Measurements from ENCODE around the gene KRTAP2-2.
"Not testable (repeated sequence)": the region's sequence is repeated elsewhere in the genome, so short reads cannot be mapped to it uniquely, and the experiment has no call there.

KRTAP2-2 gene

DNA sequence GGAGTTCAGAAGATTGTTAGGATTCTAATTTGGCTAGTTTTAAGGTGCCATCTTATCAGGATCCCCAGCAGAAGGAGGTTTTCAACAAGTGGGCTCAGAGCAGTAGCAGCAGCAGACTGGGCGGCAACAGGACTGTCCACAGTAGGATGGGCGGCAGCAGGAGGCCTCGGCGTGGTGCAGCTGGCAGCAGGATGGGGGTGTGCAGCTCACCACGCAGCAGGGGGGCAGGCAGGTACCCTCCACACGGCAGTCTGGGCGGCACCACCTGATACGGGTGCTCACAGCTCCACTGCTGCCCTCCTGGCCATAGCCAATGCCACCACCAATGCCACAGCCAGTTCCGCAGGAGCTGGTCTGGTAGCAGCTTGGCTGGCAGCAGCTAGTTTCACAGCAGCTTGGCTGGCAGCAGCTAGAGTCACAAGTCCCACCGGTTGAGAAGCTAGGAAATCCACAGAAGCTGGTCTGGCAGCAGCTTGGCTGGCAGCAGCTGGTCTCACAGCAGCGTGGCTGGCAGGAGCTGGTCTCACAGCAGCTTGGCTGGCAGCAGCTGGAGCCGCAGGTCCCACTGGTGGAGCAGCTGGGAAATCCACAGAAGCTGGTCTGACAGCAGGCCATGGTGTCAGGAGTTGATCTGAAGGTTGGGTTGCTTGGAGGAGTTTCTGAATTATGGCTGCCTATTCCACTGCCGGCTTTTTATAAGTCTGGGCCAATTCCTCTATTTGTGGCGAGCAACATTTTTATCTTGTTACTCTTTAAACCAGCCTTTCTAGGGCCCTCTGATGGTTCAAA lies 14.1 kb downstream of the KRTAP2-2 start, which contains the start of gene KRTAP1-1:
Gene KRTAP1-1, minus strand, starts transcription at position 668 of the 789 bp plus-strand sequence. Its CDS starts 53 bp downstream, at position 615.
- not testable (repeated sequence) for H3K27me3 ChIP-seq (ENCODE audit: insufficient read depth, low read length); H3K9me3 ChIP-seq (ENCODE audit: insufficient read depth, low read depth, low read length); H3K9ac ChIP-seq (ENCODE audit: low read depth, low read length); H3K36me3 ChIP-seq (ENCODE audit: insufficient read depth, low read depth, low read length); H3K27ac ChIP-seq (ENCODE audit: low read length); H3K4me3 ChIP-seq (ENCODE audit: low read length)
- H3K4me1 ChIP-seq (ENCODE audit: insufficient read depth, low read length): peaks cover 13% of the 10 kb centered on the region; the same call in 1 of the 2 replicates

DNA sequence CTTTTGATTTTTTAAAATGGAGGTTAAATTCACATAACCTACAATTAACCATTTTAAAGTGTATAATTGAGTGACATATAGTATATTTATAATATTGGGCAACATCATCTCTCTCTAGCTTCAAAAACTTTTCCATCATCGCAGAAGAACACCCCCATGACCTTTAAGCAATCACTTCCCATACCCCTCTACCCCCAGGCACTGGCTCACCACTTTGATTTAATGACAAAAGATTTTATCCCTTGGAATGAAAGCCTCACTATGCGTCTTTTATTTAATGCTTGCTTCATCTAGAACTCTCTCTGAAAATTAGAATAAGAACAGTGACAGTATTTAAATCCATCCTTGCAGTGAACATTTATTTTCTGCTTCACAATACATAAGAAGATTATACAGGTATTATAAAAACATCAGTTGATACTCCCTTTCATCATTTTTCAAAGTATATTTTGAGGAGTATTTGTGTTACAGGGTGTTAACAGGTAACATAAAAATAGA lies 17.1 kb downstream of the KRTAP2-2 start:
- no peak overlapping the region for H3K9ac ChIP-seq (ENCODE audit: low read depth, low read length)
- peaks cover 13% of the 10 kb centered on the region; the same call in 1 of the 2 replicates for H3K4me1 ChIP-seq (ENCODE audit: insufficient read depth, low read length)
- H3K9me3 ChIP-seq (ENCODE audit: insufficient read depth, low read depth, low read length): no peaks in the 10 kb centered on the region
- H3K36me3 ChIP-seq (ENCODE audit: insufficient read depth, low read depth, low read length): no peaks in the 10 kb centered on the region
- H3K4me3 ChIP-seq (ENCODE audit: low read length): no peak overlapping the region
- H3K27me3 ChIP-seq (ENCODE audit: insufficient read depth, low read length): no peaks in the 10 kb centered on the region
- H3K27ac ChIP-seq (ENCODE audit: low read length): no peak overlapping the region

DNA sequence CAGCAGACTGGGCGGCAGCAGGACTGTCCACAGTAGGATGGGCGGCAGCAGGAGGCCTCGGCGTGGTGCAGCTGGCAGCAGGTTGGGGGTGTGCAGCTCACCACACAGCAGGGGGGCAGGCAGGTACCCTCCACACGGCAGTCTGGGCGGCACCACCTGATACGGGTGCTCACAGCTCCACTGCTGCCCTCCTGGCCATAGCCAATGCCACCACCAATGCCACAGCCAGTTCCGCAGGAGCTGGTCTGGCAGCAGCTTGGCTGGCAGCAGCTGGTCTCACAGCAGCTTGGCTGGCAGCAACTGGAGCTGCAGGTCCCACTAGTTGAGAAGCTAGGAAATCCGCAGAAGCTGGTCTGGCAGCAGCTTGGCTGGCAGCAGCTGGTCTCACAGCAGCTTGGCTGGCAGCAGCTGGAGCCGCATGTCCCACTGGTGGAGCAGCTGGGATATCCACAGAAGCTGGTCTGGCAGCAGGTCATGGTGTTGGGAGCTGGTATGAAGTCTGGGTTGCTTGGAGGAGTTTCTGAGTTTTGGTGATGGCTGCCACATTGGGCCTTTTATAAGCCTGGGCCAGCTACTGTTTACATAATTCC lies 20.6 kb downstream of the KRTAP2-2 start, which contains the start of gene KRTAP1-3:
Gene KRTAP1-3, minus strand, starts transcription at position 529 of the 590 bp plus-strand sequence. Its CDS starts 53 bp downstream, at position 476.
- H3K36me3 ChIP-seq (ENCODE audit: insufficient read depth, low read depth, low read length); H3K27ac ChIP-seq (ENCODE audit: low read length); H3K4me3 ChIP-seq (ENCODE audit: low read length); H3K27me3 ChIP-seq (ENCODE audit: insufficient read depth, low read length); H3K9me3 ChIP-seq (ENCODE audit: insufficient read depth, low read depth, low read length); H3K9ac ChIP-seq (ENCODE audit: low read depth, low read length): not testable (repeated sequence)
- peaks cover 13% of the 10 kb centered on the region; the same call in 1 of the 2 replicates for H3K4me1 ChIP-seq (ENCODE audit: insufficient read depth, low read length)

DNA sequence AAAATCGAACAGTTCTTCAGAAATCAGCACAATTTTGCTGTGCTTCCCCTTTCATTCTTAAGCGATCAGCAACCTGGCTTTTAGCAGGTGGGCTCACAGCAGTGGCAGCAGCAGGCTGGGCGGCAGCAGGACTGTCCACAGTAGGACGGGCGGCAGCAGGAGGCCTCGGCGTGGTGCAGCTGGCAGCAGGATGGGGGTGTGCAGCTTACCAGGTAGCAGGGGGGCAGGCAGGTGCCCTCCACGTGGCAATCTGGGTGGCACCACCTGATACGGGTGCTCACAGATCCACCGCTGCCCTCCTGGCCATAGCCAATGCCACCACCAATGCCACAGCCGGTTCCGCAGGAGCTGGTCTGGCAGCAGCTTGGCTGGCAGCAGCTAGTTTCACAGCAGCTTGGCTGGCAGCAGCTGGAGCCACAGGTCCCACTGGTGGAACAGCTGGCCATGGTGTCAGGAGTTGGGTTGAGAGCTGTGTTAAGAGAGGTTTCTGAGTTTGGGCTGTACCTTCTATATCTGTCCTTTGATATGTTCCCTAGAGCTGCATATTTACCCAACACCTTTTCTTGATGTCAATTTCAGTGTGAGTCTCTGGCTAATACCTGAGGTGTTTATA lies 25.3 kb downstream of the KRTAP2-2 start, which contains the start of gene KRTAP1-4:
Gene KRTAP1-4, minus strand, starts transcription at position 563 of the 613 bp plus-strand sequence. Its CDS starts 117 bp downstream, at position 446.
- Histone ChIP-seq H3K27ac (ENCODE audit: low read length) (no peak within 1 kb of the TSS), H3K27me3 (ENCODE audit: insufficient read depth, low read length) (no peaks in the 10 kb centered on the region), H3K4me1 (ENCODE audit: insufficient read depth, low read length) (no peaks in the 10 kb centered on the region), H3K9me3 (ENCODE audit: insufficient read depth, low read depth, low read length) (no peaks in the 10 kb centered on the region), H3K36me3 (ENCODE audit: insufficient read depth, low read depth, low read length) (no peaks in the 10 kb centered on the region), H3K4me3 (ENCODE audit: low read length) (no peak within 1 kb of the TSS), H3K9ac (ENCODE audit: low read depth, low read length) (no peak within 1 kb of the TSS)

DNA sequence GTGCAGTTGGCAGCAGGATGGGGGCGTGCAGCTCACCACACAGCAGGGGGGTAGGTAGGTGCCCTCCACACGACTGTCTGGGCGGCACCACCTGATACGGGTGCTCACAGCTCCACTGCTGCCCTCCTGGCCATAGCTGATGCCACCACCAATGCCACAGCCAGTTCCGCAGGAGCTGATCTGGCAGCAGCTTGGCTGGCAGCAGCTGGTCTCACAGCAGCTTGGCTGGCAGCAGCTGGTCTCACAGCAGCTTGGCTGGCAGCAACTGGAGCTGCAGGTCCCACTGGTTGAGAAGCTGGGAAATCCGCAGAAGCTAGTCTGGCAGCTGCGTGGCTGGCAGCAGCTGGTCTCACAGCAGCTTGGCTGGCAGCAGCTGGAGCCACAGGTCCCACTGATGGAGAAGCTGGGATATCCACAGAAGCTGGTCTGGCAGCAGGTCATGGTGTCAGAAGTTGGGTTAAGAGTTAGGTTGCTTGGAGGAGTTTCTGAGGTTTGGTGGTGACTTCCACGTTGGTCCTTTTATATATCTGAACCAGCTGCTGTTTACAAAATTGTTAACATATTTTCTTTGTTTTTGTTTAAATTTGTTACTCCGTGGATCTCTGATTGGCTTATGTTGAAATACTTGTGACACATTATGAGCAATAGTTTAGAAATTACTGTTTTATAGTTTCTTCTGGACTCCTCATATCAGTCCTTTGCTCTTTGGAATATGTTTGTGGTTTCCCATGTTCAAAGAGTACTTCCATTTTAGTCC lies 28.1 kb downstream of the KRTAP2-2 start, which contains the start of gene KRTAP1-5:
Gene KRTAP1-5, minus strand, starts transcription at position 494 of the 757 bp plus-strand sequence. Its CDS starts 53 bp downstream, at position 441.
- no peak within 1 kb of the TSS for H3K27ac ChIP-seq (ENCODE audit: low read length)
- H3K9ac ChIP-seq (ENCODE audit: low read depth, low read length): no peak within 1 kb of the TSS

DNA sequence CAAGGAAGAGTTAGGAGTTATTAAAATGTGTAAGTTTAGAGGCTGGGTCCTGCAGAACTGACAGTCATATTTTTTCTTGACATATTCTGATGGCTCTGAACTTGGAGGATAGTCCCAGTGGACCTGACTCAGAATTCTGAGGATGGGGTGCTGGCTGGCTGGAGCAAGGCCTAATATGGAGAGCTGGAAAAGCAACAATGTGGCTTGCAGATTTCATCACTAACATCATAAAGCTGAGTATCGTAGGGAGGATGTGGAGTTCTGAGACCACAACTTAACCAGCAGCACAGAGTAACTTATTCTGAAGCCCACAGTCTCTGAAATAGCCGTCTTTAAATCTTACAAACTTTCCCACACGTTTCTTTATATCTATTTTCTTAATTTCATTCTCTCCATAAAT lies 30.3 kb downstream of the KRTAP2-2 start:
- Histone ChIP-seq H3K4me3 (ENCODE audit: low read length) (no peak overlapping the region), H3K9ac (ENCODE audit: low read depth, low read length) (no peak overlapping the region), H3K9me3 (ENCODE audit: insufficient read depth, low read depth, low read length) (no peaks in the 10 kb centered on the region), H3K27ac (ENCODE audit: low read length) (no peak overlapping the region), H3K36me3 (ENCODE audit: insufficient read depth, low read depth, low read length) (no peaks in the 10 kb centered on the region), H3K4me1 (ENCODE audit: insufficient read depth, low read length) (no peaks in the 10 kb centered on the region), H3K27me3 (ENCODE audit: insufficient read depth, low read length) (no peaks in the 10 kb centered on the region)

More for the DNA sequence above, 28.1 kb downstream of the KRTAP2-2 start, which contains the start of gene KRTAP1-5:
- H3K36me3 ChIP-seq (ENCODE audit: insufficient read depth, low read depth, low read length): no peaks in the 10 kb centered on the region
- no peak within 1 kb of the TSS for H3K4me3 ChIP-seq (ENCODE audit: low read length)
- no peaks in the 10 kb centered on the region for H3K27me3 ChIP-seq (ENCODE audit: insufficient read depth, low read length)
- H3K9me3 ChIP-seq (ENCODE audit: insufficient read depth, low read depth, low read length): no peaks in the 10 kb centered on the region
- no peaks in the 10 kb centered on the region for H3K4me1 ChIP-seq (ENCODE audit: insufficient read depth, low read length)

DNA sequence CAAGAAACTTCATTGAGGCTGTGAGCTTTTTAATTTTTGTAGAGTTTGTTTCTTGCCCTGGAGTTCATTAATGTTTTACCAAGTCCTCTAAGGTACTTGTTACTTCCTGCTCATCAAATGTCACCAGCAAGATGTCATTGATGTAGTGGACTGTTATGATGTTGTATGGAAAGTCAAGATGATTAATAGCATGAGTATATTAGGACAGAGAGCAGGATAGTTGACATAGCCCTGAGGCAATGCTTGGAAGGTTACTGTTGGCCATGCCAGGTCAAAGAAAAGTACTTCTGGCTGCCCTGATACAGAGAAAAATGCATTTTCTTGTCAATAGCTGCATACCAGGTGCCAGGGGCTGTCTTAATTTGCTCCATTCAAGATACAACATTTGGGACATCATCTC lies 34.7 kb downstream of the KRTAP2-2 start:
- Histone ChIP-seq H3K4me1 (ENCODE audit: insufficient read depth, low read length) (no peaks in the 10 kb centered on the region), H3K9ac (ENCODE audit: low read depth, low read length) (no peak overlapping the region), H3K27ac (ENCODE audit: low read length) (no peak overlapping the region), H3K36me3 (ENCODE audit: insufficient read depth, low read depth, low read length) (no peaks in the 10 kb centered on the region), H3K9me3 (ENCODE audit: insufficient read depth, low read depth, low read length) (no peaks in the 10 kb centered on the region), H3K4me3 (ENCODE audit: low read length) (no peak overlapping the region), H3K27me3 (ENCODE audit: insufficient read depth, low read length) (no peaks in the 10 kb centered on the region)

DNA sequence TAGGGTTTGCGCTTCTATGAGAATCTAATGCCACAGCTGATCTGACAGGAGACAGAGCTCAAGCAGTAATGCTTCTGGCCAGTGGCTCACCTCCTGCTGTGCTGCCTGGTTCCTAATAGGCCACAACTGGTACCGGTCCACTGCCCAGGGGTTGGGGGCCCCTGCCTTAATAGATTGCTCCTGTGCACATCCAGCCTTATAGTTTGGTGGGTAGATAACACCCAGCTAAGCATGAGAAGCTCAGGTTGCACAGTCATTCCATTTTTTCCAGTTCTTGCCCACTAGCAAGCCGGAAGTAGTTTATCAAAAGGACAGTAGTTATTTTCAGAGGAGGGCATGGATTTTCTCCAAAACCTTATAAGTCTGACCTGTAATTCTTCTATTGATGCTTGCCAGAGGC lies 35.6 kb downstream of the KRTAP2-2 start:
- Histone ChIP-seq H3K4me3 (ENCODE audit: low read length) (no peak overlapping the region), H3K27ac (ENCODE audit: low read length) (no peak overlapping the region), H3K9ac (ENCODE audit: low read depth, low read length) (no peak overlapping the region), H3K27me3 (ENCODE audit: insufficient read depth, low read length) (no peaks in the 10 kb centered on the region), H3K36me3 (ENCODE audit: insufficient read depth, low read depth, low read length) (no peaks in the 10 kb centered on the region), H3K4me1 (ENCODE audit: insufficient read depth, low read length) (no peaks in the 10 kb centered on the region), H3K9me3 (ENCODE audit: insufficient read depth, low read depth, low read length) (no peaks in the 10 kb centered on the region)

DNA sequence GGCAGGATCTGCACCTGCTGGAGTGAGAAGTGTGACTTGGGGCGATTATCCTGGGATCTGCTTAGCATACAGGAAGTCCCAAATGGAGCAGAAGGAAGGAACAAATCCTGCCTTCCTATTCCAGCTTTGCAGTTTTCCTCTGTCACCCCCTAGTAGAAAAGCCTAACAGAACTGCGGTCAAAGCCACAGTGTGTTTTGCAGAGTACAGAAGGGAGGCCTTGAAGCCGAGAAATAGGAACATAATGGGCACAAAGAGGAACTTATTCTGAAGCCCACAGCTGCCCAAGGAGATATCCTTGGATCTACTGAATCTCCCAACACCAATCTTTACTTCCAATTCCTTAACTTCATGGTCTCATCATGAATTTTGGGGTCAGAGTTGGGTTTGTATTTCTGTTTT lies 36.5 kb downstream of the KRTAP2-2 start:
- H3K27me3 ChIP-seq (ENCODE audit: insufficient read depth, low read length): no peaks in the 10 kb centered on the region
- no peaks in the 10 kb centered on the region for H3K9me3 ChIP-seq (ENCODE audit: insufficient read depth, low read depth, low read length)
- no peaks in the 10 kb centered on the region for H3K36me3 ChIP-seq (ENCODE audit: insufficient read depth, low read depth, low read length)
- no peak overlapping the region for H3K4me3 ChIP-seq (ENCODE audit: low read length)
- H3K4me1 ChIP-seq (ENCODE audit: insufficient read depth, low read length): no peaks in the 10 kb centered on the region
- H3K27ac ChIP-seq (ENCODE audit: low read length): no peak overlapping the region
- no peak overlapping the region for H3K9ac ChIP-seq (ENCODE audit: low read depth, low read length)

DNA sequence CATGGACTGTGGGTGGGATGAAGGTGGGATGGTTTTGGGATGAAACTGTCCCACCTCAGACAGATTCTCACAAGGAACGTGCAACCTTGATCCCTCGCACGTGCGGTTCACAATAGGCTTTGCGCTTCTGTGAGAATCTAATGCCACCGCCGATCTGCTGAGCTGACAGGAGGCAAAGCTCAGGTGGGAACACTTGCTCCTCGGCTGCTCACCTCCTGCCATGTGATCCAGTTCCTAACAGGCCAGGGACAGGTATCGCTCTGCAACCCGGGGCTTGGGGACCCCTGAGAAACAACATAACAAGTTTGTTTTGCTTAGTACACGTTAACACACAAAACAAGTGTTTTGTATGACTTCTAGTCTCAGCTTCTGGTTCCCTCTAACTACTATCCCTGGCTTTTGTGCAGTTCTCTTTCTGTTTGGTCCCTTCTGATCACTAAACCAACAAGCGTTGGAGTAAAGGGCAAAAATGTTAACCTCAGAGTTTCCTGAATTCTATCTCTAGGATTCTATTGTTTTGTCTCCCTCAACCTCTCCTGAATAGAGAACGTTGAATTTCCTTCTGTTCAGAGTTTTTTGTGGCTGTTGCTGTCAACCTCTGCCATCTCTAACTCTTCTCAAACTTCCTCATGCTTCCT lies 38.3 kb downstream of the KRTAP2-2 start:
- H3K9ac ChIP-seq (ENCODE audit: low read depth, low read length): no peak overlapping the region
- no peak overlapping the region for H3K4me3 ChIP-seq (ENCODE audit: low read length)
- no peaks in the 10 kb centered on the region for H3K4me1 ChIP-seq (ENCODE audit: insufficient read depth, low read length)
- H3K27me3 ChIP-seq (ENCODE audit: insufficient read depth, low read length): no peaks in the 10 kb centered on the region
- H3K9me3 ChIP-seq (ENCODE audit: insufficient read depth, low read depth, low read length): no peaks in the 10 kb centered on the region
- no peaks in the 10 kb centered on the region for H3K36me3 ChIP-seq (ENCODE audit: insufficient read depth, low read depth, low read length)
- no peak overlapping the region for H3K27ac ChIP-seq (ENCODE audit: low read length)

DNA sequence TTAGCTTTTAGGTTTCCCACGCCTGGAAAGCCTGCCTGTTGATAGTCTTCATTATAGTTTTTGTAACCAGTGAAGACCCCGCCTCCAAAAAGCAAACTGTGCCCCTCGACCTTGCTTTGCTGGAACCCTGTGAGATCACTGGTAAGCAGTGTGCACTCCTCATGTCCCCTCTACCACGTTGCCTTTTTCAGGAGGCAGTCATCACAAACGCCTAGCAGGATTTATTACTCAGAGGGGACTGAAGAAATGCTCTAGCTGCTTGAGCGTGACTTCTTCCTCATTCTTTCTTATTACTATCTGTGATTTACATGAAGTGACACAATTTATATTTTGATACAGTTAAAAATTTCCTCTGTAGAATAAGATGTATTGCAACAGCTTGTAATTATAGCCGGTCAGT lies 39.6 kb downstream of the KRTAP2-2 start:
- Histone ChIP-seq H3K9ac (ENCODE audit: low read depth, low read length) (no peak overlapping the region), H3K9me3 (ENCODE audit: insufficient read depth, low read depth, low read length) (no peaks in the 10 kb centered on the region), H3K27ac (ENCODE audit: low read length) (no peak overlapping the region), H3K36me3 (ENCODE audit: insufficient read depth, low read depth, low read length) (no peaks in the 10 kb centered on the region), H3K4me3 (ENCODE audit: low read length) (no peak overlapping the region), H3K4me1 (ENCODE audit: insufficient read depth, low read length) (no peaks in the 10 kb centered on the region), H3K27me3 (ENCODE audit: insufficient read depth, low read length) (no peaks in the 10 kb centered on the region)
